Measurements from ENCODE around the gene PLEK. TPM values are rescaled to one million over a fixed set of nuclear protein-coding genes. Genes with fewer than 3 reads are reported as not detected.

The PLEK gene
- total and polyA plus RNA-seq, 9 of the 15 experiments (the other 6 are each of a cell fraction or from before 2014, with no cell fraction given), result 0.14 to 1.2 (median 0.36) TPM

GRCh38 chr2:68391869-68392268, 26.8 kb downstream of the PLEK start (continued):
- no peak for TF ChIP-seq TAF1 (IDR thresholded peaks at IDR 0.05; ENCODE audit: control insufficient read depth, extremely low read depth, insufficient read depth, low read length, severe bottlenecking)
- no peak for TF ChIP-seq ZNF232 (CRISPR knock-in tag; IDR thresholded peaks at IDR 0.05)
- TF ChIP-seq TSC22D4 (tag; IDR thresholded peaks at IDR 0.05), result no peak
- TF ChIP-seq TGIF2 (CRISPR knock-in tag; IDR thresholded peaks at IDR 0.05), result no peak
- peak; percentile 86 for TF ChIP-seq TAL1 (IDR thresholded peaks at IDR 0.05)
- TF ChIP-seq ZNF12 (CRISPR knock-in tag; IDR thresholded peaks at IDR 0.05), result no peak
- no peak for TF ChIP-seq CTBP1 (IDR thresholded peaks at IDR 0.05; ENCODE audit: borderline replicate concordance)
- TF ChIP-seq SAP30 (IDR thresholded peaks at IDR 0.05; ENCODE audit: borderline replicate concordance, insufficient read depth, low read depth, low read length, poor library complexity, severe bottlenecking), result no peak
- peak; percentile 30; the same call in 1 of the 2 replicates for TF ChIP-seq EHMT2 (IDR thresholded peaks at IDR 0.05)
- no peak for TF ChIP-seq TCFL5 (CRISPR knock-in tag; conservative IDR thresholded peaks at IDR 0.05)
- TF ChIP-seq ZNF253 (CRISPR knock-in tag; conservative IDR thresholded peaks at IDR 0.05), result no peak
- TF ChIP-seq ZNF212 (CRISPR knock-in tag; IDR thresholded peaks at IDR 0.05), result no peak
- no peak for TF ChIP-seq XRCC4 (IDR thresholded peaks at IDR 0.05; ENCODE audit: extremely low read depth, insufficient read depth, insufficient read length)
- no peak for TF ChIP-seq BRF1 (IDR thresholded peaks at IDR 0.05; ENCODE audit: borderline replicate concordance, extremely low read depth, insufficient read length)
- TF ChIP-seq SRSF3 (IDR thresholded peaks at IDR 0.05; ENCODE audit: insufficient read depth, low read length), result no peak
- no peak for TF ChIP-seq RBM34 (IDR thresholded peaks at IDR 0.05; ENCODE audit: borderline replicate concordance, insufficient read depth, low read length)
- TF ChIP-seq POLR2G (IDR thresholded peaks at IDR 0.05; ENCODE audit: low read depth, low read length), result no peak
- no peak for TF ChIP-seq SNRNP70 (optimal IDR thresholded peaks at IDR 0.05; ENCODE audit: low read depth, low read length)
- TF ChIP-seq HES1 (IDR thresholded peaks at IDR 0.05; ENCODE audit: low read depth), result no peak
- TF ChIP-seq NONO (IDR thresholded peaks at IDR 0.05; ENCODE audit: low read depth in 2 of 2, low read length in 1 of 2), result no peak
- no peak for TF ChIP-seq HEY1 (CRISPR knock-in tag; IDR thresholded peaks at IDR 0.05; ENCODE audit: borderline replicate concordance)
